GM20000 (cell line): Measurements from ENCODE around the gene DDX17.
A peak's percentile ranks its signal among the peaks of the same experiment; 100 is the strongest.

Experiments used
- DNase-seq: peaks from one replicate; pipeline ENCODE4 v3.0.0; 2012; ENCODE audit warnings: low spot score
- TF ChIP-seq, protein P1 (sequence below): IDR thresholded peaks from 2 replicates; pipeline ENCODE4 v1.5.1; 2012; ENCODE audit warnings: mild to moderate bottlenecking, control low read depth; ENCODE audit errors: extremely low read depth, missing control alignments

Gene DDX17

GRCh38 chr22:38456841-38457699 lies 49.0 kb downstream of the DDX17 start:
- no peak for DNase-seq
- TF ChIP-seq, protein P1, sequence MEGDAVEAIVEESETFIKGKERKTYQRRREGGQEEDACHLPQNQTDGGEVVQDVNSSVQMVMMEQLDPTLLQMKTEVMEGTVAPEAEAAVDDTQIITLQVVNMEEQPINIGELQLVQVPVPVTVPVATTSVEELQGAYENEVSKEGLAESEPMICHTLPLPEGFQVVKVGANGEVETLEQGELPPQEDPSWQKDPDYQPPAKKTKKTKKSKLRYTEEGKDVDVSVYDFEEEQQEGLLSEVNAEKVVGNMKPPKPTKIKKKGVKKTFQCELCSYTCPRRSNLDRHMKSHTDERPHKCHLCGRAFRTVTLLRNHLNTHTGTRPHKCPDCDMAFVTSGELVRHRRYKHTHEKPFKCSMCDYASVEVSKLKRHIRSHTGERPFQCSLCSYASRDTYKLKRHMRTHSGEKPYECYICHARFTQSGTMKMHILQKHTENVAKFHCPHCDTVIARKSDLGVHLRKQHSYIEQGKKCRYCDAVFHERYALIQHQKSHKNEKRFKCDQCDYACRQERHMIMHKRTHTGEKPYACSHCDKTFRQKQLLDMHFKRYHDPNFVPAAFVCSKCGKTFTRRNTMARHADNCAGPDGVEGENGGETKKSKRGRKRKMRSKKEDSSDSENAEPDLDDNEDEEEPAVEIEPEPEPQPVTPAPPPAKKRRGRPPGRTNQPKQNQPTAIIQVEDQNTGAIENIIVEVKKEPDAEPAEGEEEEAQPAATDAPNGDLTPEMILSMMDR = no peak

DNA sequence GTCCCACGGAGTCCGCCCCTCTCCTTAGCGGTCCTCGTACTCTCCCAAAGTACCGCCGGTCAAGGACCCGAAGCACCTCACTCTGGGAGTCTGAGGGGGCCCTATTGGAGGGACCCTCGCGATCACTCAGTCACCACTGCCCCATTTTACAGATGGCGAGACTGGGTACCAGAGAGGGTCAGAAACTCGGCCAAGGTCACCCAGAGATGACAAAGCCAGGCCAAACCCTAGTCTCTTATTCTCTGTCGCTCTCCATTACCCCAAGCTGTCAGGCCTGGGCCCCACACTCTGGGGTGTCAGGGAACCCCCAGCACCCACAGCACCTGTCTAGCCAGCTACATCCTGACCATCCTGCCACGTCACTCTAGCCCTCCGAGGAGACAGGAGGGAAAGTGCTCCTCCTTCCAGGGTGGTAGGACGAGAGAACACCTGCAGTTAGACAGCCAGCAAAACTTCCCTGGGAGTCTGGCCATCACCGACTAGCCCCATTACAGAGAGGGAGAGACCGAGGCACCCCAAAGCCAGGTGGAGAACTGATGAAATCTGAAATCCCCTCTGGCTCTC lies 49.8 kb downstream of the DDX17 start:
- TF ChIP-seq, protein P1 = no peak
- no peak for DNase-seq

- peak; percentile 54 for DNase-seq
- TF ChIP-seq, protein P1 = no peak
Observed at GRCh38 chr22:38455530-38456271, 50.4 kb downstream of the DDX17 start.

- no peak for DNase-seq
- TF ChIP-seq, protein P1 = no peak
Observed at GRCh38 chr22:38455076-38455529, 51.0 kb downstream of the DDX17 start, which contains the start of gene KCNJ4. TSS of gene KCNJ4 (minus strand) at chr22:38455199. CDS start at chr22:38428132, 27,067 bp downstream.

DNA sequence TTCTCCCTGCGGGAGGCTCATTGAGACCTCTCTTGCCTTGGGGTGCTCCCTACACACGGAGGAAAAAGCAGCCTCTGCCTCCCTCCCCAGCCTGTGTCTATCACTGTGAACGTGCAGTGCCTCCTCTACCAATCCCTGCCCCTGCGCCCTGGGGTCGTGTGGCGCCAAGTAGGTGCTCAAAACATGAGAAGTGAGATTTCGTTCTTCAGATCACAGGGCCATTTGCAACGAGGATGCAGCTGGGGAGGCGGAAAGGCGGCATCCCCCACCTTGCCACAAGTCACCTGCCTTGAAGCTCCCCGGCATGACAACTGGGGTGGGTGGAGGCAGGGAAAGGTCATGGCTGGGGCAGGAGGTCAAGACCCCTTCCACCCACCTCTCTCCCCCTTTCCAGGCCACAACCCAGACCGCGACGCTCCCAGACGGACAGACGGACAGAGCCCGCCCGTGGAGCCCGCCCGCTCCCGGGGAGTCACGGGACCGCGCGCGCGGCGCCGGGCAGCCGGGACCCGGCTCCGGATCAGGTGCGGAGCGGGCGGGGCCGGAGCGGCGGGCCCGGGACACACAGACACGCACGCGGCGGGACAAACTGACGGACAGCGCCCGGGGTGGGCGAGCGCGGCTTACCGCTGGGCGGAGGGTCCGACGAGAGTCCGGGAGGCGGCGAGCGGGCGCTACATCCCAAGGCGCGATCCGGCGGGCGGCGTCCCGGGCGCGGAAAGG lies 51.6 kb downstream of the DDX17 start:
- TF ChIP-seq, protein P1 = no peak
- peak; percentile 74 for DNase-seq

DNA sequence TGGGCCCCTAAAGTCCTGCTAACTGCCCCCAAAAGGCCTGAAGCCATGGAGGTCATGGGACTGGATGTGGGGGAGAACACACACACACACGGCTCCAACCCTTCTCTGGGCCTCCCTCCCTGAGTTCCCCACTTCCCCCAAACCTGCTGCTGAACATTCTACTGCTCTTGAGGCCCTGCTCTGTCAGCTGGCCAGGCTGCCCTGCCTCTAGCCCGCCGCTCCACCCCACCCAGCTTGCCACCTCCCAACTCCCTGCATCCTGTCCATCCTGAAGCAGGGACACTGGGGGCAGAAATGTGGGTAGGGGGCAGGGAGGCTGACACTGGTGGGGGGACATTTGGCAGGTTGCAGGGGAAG lies 52.1 kb downstream of the DDX17 start:
- TF ChIP-seq, protein P1 = no peak
- DNase-seq = no peak
